ENCODE data around the gene RCSD1.

DNA sequence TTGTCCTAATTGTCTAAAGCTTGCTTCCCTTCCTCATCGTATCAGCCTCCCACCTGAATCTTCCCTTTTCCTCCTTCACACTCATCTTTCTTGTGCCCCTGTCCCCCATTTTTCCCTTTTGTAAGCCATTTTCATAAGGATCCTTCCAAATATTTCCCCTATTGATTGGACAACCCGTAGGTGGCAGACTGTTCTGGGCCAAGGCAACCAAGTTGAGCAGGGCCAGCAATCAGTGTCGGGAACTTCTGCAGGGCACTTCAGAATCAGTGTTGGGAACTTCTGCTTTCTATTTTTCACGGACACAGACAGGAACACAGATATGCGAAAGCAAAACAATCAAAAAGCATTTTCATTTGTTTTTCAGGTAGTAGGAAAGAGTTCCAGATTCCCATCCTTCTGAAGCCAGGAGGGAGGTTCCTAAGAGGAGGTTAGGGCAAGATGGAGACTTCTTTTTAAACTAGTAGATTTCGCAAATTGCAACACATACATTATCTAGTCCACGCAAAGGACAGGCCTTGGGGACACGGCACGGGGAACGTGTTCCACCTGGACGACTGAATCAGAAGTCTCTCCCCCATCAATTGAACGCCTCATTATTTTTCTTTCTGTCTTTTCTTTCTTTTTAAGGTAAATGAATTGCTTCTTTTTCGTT, 91.1 kb downstream of the RCSD1 start:
- TF ChIP-seq, protein P1, sequence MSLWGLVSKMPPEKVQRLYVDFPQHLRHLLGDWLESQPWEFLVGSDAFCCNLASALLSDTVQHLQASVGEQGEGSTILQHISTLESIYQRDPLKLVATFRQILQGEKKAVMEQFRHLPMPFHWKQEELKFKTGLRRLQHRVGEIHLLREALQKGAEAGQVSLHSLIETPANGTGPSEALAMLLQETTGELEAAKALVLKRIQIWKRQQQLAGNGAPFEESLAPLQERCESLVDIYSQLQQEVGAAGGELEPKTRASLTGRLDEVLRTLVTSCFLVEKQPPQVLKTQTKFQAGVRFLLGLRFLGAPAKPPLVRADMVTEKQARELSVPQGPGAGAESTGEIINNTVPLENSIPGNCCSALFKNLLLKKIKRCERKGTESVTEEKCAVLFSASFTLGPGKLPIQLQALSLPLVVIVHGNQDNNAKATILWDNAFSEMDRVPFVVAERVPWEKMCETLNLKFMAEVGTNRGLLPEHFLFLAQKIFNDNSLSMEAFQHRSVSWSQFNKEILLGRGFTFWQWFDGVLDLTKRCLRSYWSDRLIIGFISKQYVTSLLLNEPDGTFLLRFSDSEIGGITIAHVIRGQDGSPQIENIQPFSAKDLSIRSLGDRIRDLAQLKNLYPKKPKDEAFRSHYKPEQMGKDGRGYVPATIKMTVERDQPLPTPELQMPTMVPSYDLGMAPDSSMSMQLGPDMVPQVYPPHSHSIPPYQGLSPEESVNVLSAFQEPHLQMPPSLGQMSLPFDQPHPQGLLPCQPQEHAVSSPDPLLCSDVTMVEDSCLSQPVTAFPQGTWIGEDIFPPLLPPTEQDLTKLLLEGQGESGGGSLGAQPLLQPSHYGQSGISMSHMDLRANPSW (CRISPR knock-in tag; conservative IDR thresholded peaks at IDR 0.05; ENCODE audit: low read depth), result no peak
- TF ChIP-seq, protein P2, sequence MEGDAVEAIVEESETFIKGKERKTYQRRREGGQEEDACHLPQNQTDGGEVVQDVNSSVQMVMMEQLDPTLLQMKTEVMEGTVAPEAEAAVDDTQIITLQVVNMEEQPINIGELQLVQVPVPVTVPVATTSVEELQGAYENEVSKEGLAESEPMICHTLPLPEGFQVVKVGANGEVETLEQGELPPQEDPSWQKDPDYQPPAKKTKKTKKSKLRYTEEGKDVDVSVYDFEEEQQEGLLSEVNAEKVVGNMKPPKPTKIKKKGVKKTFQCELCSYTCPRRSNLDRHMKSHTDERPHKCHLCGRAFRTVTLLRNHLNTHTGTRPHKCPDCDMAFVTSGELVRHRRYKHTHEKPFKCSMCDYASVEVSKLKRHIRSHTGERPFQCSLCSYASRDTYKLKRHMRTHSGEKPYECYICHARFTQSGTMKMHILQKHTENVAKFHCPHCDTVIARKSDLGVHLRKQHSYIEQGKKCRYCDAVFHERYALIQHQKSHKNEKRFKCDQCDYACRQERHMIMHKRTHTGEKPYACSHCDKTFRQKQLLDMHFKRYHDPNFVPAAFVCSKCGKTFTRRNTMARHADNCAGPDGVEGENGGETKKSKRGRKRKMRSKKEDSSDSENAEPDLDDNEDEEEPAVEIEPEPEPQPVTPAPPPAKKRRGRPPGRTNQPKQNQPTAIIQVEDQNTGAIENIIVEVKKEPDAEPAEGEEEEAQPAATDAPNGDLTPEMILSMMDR (IDR thresholded peaks at IDR 0.05), result no peak
- TF ChIP-seq ZNF317 (CRISPR knock-in tag; IDR thresholded peaks at IDR 0.05; ENCODE audit: borderline replicate concordance, low read depth), result no peak
- TF ChIP-seq ATF1 (CRISPR knock-in tag; IDR thresholded peaks at IDR 0.05), result no peak
- no peak for TF ChIP-seq CBFB (CRISPR knock-in tag; IDR thresholded peaks at IDR 0.05; ENCODE audit: low read depth)
- TF ChIP-seq, protein P3, sequence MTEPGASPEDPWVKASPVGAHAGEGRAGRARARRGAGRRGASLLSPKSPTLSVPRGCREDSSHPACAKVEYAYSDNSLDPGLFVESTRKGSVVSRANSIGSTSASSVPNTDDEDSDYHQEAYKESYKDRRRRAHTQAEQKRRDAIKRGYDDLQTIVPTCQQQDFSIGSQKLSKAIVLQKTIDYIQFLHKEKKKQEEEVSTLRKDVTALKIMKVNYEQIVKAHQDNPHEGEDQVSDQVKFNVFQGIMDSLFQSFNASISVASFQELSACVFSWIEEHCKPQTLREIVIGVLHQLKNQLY (CRISPR knock-in tag; IDR thresholded peaks at IDR 0.05), result no peak

Measured in WTC11 (cell line).